CD4-positive, alpha-beta T cell treated with Interleukin-15 for 1 hour (primary cell): ENCODE results near the gene SALL1.

Source experiments
- DNase-seq: peaks from one replicate; pipeline ENCODE4 v3.0.0-alpha.2; 2020

The SALL1 gene

DNA sequence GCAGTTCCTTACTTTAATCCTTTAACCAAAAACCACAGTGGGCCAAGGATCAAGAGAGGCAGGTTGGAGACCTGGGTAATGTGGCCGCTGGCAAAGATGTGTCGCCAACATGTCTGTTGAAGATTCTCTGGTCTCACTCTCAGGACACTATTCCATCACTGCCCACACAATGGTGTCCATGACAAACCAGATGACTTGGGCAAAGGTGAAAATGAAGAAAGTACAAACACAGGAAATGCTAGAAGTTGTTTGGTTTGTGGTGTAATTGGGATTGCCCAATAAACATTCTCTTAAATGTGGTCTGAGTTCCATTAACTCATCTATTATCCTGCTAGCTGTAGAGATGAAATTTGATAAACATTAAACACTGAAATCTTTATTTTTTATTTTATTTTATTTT lies 43.3 kb downstream of the SALL1 start:
- DNase-seq: no peak

DNA sequence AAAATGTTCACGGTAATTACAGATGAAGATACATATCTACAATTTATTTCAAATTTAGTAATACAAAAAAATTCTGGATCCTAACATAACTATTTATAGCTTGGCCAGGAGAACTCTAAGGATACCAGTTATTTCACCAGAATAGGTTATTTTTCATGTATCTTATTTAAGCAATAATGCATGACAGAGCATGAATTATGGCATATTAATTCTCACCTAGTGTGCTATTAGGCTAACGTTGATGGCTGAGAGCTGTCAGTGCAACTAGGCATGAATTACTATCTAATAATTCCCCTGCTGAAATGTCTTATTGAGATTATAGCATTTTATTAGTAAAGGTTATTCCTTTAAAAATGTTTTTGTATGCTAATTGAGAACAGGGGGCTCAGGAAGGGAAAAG lies 44.5 kb downstream of the SALL1 start:
- no peak for DNase-seq

DNA sequence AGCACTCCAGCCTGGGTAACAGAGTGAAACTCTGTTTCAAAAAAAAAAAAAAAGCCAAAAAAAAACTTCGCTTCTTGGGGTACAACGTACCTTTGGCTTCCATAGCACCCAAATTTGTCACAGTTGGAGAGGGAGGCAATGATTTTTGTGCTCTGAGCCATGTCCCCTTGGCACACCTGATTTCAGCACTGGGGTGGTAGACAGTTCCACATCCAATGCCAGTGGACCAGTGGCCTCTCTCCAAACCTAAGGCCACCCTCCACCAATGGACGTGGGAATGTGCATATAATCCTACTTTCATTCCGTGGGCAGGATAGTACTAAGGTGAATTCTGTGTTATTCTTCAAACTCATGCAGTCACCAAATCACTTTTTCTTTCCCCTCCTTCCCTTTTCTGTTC lies 47.5 kb downstream of the SALL1 start:
- no peak for DNase-seq

DNA sequence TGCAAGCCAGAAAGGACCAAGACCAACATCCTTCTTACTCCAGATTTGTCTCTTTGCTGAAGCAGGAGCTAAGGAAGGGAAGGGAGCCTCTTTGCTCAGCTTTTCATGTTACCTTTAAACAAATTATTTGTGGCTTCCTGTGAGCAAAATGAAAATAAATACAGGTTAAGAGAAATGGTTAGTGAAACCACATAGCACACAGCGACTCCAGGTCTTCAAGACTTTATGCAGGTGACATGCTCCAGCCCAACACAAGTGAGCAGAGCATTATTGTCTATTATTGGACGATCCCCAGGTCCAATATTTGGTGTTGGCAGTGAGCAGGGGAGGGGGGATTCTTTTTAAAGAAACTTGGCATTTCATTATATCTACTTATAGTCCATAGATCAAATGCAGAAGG lies 53.3 kb downstream of the SALL1 start:
- DNase-seq: no peak

DNA sequence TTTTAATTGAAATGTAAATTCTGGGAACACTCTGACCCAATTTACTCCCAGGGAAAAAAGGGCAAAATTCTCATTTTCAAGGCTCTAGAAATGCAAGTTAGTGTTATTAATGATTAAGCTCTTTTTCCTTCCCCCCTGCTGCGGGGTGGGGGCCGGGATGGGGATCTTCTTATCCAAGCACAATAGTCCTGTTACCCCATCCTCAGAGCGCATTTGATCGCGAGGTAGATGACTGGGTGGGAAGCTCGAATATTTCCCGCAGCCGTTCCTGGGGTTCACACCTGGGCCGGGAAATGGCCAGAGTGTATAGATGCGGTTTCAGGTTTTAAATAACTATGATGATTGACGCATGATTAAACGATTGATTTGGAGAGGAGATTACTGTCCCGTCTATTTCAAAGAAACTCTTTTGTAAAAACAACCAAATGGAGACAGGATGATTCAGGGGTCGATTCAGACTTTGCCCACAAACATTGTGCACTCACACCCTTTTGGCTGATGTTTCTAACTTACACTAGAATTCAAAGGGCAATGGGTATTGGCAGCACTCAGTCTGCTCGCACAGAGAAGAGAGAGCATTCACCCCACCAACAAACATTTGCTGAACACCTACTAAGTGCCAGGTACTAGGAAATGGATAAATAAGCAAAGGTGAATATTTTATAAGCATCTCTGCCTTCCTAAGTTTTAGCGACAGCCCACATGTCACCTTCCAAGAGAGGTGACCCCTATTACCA lies 55.0 kb downstream of the SALL1 start:
- no peak for DNase-seq

DNA sequence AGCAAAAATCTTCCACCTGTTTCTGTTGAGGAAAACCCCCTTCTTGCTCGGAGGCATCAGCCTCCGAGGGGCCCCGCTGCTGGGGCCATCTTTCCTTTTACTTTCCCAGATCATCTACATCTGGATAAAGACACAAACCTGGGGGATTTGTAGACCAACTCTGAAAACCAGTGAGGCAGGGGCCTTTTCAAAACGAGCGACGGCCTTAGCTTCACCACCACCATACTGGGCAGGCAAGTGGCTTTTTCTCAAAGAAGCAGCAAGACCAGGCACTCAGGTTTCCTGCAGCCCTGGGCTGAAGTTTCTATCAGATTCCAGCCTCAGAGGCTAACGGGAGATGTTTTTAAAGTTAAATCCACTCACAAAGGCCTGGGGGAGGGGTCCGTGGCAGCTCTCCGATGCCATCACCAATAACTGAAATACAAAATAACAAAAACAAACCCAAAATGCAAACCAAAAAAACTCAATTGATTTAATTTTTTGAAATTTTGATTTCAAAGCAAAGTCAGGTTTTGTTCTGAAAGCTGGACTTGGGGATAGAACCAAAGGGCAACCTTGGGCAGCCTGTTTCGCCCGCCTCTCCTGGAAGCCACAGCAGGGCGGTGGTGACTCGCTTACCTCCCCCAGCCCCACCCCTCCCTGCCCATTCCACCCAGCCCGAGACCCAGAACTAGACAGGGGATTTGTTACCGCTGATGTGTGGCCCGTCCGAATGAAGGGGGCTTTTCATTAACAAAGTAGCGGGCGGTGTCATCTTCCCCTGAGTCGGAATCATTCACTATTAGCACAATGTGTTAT lies 55.8 kb downstream of the SALL1 start:
- DNase-seq: no peak

DNA sequence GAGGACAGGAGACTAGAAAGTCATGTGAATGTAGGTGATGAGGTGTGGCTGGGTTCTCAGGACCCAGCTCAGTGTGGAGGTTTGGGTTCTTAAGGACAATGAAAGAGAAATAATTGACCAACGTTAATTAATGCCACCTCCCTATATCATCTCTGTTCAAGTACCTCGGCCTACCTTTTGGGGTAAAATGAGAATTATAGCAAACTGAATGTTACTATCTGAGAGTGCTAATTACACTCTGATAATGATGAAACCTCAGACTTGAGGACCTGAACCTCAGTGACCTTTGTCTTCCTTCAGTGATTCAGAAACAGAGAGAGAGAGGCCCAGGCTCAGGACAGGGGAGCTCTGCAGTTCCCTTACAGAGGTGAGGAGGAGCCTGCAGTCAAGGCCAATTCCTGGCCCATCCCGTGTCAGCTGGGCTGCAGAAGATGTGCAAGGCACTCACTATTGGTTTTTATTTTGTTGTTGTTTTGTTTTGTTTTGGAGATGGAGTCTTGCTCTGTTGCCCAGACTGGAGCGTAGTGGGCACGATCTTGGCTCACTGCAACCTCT lies 57.3 kb downstream of the SALL1 start:
- DNase-seq: no peak
